K562 (cell line): ENCODE data around the gene IRF1. TPM values are rescaled to one million over a fixed set of nuclear protein-coding genes. Genes with fewer than 3 reads are reported as not detected.
A peak's percentile ranks its signal among the peaks of the same experiment; 100 is the strongest.

Source experiments
- ARID4B ChIP-seq: sonication (generic); formaldehyde crosslinking; IDR thresholded peaks from 2 replicates; pipeline ENCODE4 v1.8.0; 2022; ENCODE audit warnings: mild to moderate bottlenecking, missing genetic modification reagents
- CSDE1 ChIP-seq, 2 experiments: fragments of 450-650 bp; IDR thresholded peaks; 2 replicates each; pipeline ENCODE4 v1.6.1; 2016; ENCODE audit warnings: mild to moderate bottlenecking in 1 of 2
- DACH1 ChIP-seq: fragments of 450-650 bp; IDR thresholded peaks from 2 replicates; pipeline ENCODE4 v1.6.1; 2018; ENCODE audit not compliant: partially characterized antibody
- ELF1 ChIP-seq: fragments of 200-800 bp; sonication (Bioruptor generic); IDR thresholded peaks from 2 replicates; pipeline ENCODE4 v1.6.1; 2016; ENCODE audit warnings: missing genetic modification characterization, missing compliant biosample characterization
- ESRRA ChIP-seq: fragments of 450-650 bp; IDR thresholded peaks from 2 replicates; pipeline ENCODE4 v1.6.1; 2014; ENCODE audit warnings: low read depth, mild to moderate bottlenecking, moderate library complexity, borderline replicate concordance
- GABPB2 ChIP-seq: fragments of 250-450 bp; sonication (Bioruptor Pico); conservative IDR thresholded peaks from 2 replicates; pipeline ENCODE4 v1.5.1; 2021; ENCODE audit warnings: mild to moderate bottlenecking
- HMBOX1 ChIP-seq: sonication (generic); IDR thresholded peaks from 2 replicates; pipeline ENCODE4 v1.6.1; 2016
- MBD2 ChIP-seq: sonication (generic); IDR thresholded peaks from 2 replicates; pipeline ENCODE4 v1.6.1; 2016; ENCODE audit warnings: low read depth, borderline replicate concordance
- MTA2 ChIP-seq: fragments of 450-650 bp; IDR thresholded peaks from 2 replicates; pipeline ENCODE4 v1.6.1; 2016; ENCODE audit warnings: low read depth
- PCBP2 ChIP-seq: fragments of 200-400 bp; formaldehyde crosslinking; IDR thresholded peaks from 2 replicates; pipeline ENCODE4 v1.6.1; 2018; ENCODE audit warnings: low read length, low read depth, mild to moderate bottlenecking, moderate library complexity; ENCODE audit not compliant: poor library complexity, severe bottlenecking
- RBM15 ChIP-seq: fragments of 200-400 bp; formaldehyde crosslinking; IDR thresholded peaks from 2 replicates; pipeline ENCODE4 v1.6.1; 2018; ENCODE audit warnings: mild to moderate bottlenecking, low read length, moderate library complexity; ENCODE audit not compliant: insufficient read depth
- RBM25 ChIP-seq: fragments of 200-400 bp; formaldehyde crosslinking; IDR thresholded peaks from 2 replicates; pipeline ENCODE4 v1.6.1; 2018; ENCODE audit warnings: low read length, low read depth, moderate library complexity; ENCODE audit not compliant: severe bottlenecking
- SAP30 ChIP-seq: fragments of 200-600 bp; sonication (generic); IDR thresholded peaks from 2 replicates; pipeline ENCODE4 v1.6.1; 2012; ENCODE audit warnings: borderline replicate concordance, low read depth, mild to moderate bottlenecking, moderate library complexity, low read length, control low read depth, inconsistent platforms; ENCODE audit not compliant: insufficient read depth, poor library complexity, severe bottlenecking
- SREBF1 ChIP-seq: fragments of 150-350 bp; IDR thresholded peaks from 2 replicates; pipeline ENCODE4 v1.6.1; 2014; ENCODE audit warnings: antibody characterized with exemption, low read depth, low read length, borderline replicate concordance
- TFAM ChIP-seq: fragments of 250-450 bp; sonication (Bioruptor Pico); conservative IDR thresholded peaks from 2 replicates; pipeline ENCODE4 v1.5.0; 2021; ENCODE audit warnings: mild to moderate bottlenecking, moderate library complexity
- TRIM24 ChIP-seq, 2 experiments: fragments of 450-650 bp; IDR thresholded peaks; 2 replicates each; pipeline ENCODE4 v1.6.1; 2016
- YY1 ChIP-seq, 3 experiments: IDR thresholded peaks; 2 replicates each; pipeline ENCODE4 v1.6.1; 2011; ENCODE audit warnings: low read length in 2 of 3, mild to moderate bottlenecking in 2 of 3, moderate library complexity in 2 of 3, borderline replicate concordance in 1 of 3, control low read depth in 1 of 3, low read depth in 1 of 3; ENCODE audit not compliant: insufficient read depth in 3 of 3, insufficient replicate concordance in 2 of 3, control insufficient read depth in 1 of 3, insufficient read length in 1 of 3; ENCODE audit errors: extremely low read depth in 1 of 3
- ZBTB7A ChIP-seq: IDR thresholded peaks from 2 replicates; pipeline ENCODE4 v1.6.1; 2011; ENCODE audit warnings: low read depth, mild to moderate bottlenecking, low read length, moderate library complexity, borderline replicate concordance; ENCODE audit not compliant: control insufficient read depth
- ZNF133 ChIP-seq: fragments of 250-450 bp; sonication (Bioruptor Pico); IDR thresholded peaks from 2 replicates; pipeline ENCODE4 v1.4.0; 2020; ENCODE audit warnings: mild to moderate bottlenecking
- ZNF140 ChIP-seq: fragments of 250-450 bp; sonication (Bioruptor Pico); IDR thresholded peaks from 2 replicates; pipeline ENCODE4 v1.8.0; 2021; ENCODE audit warnings: moderate library complexity, mild to moderate bottlenecking, inconsistent platforms
- ZNF282 ChIP-seq: sonication (generic); formaldehyde crosslinking; IDR thresholded peaks from 2 replicates; pipeline ENCODE4 v1.8.1; 2023; ENCODE audit warnings: missing genetic modification reagents
- ZNF408 ChIP-seq: fragments of 250-450 bp; sonication (Bioruptor Pico); IDR thresholded peaks from 2 replicates; pipeline ENCODE4 v1.4.0; 2020; ENCODE audit warnings: low read depth, mild to moderate bottlenecking, moderate library complexity
- ZNF551 ChIP-seq: fragments of 250-450 bp; sonication (Bioruptor Pico); IDR thresholded peaks from 2 replicates; pipeline ENCODE4 v1.5.0; 2021; ENCODE audit warnings: mild to moderate bottlenecking, moderate library complexity
- ZNF77 ChIP-seq: fragments of 250-450 bp; sonication (Bioruptor Pico); IDR thresholded peaks from 2 replicates; pipeline ENCODE4 v1.5.0; 2020
- ZNF785 ChIP-seq: fragments of 250-450 bp; sonication (Bioruptor Pico); IDR thresholded peaks from 2 replicates; pipeline ENCODE4 v1.4.0; 2020; ENCODE audit warnings: mild to moderate bottlenecking
- polyA plus RNA-seq, 8 experiments: library from polyadenylated mRNA; depleted of rRNA in 4 of 8; stranded (reverse) in 5 of 8; unstranded in 3 of 8; fragments of >200 nt; fragmentation: Nextera tagmentation in 2 of 8; fragmentation: Illumina TruSeq in 1 of 8; extraction: Ambion mirVana in 2 of 8; extraction: Trizol in 1 of 8; gene quantifications; 2 replicates each; pipeline versions ENCODE4 v1.2.1 to v1.2.3, GENCODE V29; 2011 to 2014; ENCODE audit warnings: inconsistent platforms in 1 of 8, missing spikeins in 1 of 8
- total RNA-seq, 7 experiments: library from RNA; depleted of rRNA in 6 of 7; stranded (reverse); fragments of >200 nt in 6 of 7; fragmentation: Illumina TruSeq in 2 of 7; extraction: Trizol in 2 of 7; gene quantifications; 2 replicates each; pipeline versions ENCODE4 v1.2.1 to v1.2.3, GENCODE V29; 2011 to 2021; ENCODE audit warnings: low replicate concordance in 1 of 7

IRF1 gene
- total and polyA plus RNA-seq, 9 of the 15 experiments (the other 6 are each of a cell fraction or from before 2014, with no cell fraction given) = 1.1 to 12.3 (median 5.9) TPM

- TF ChIP-seq ZBTB7A = peak; percentile 49; the same call in 1 of the 2 replicates
- no peak for TF ChIP-seq ZNF551 (CRISPR knock-in tag)
- no peak for TF ChIP-seq TRIM24 (IDR thresholded peaks at IDR 0.05)
- no peak for TF ChIP-seq CSDE1 (IDR thresholded peaks at IDR 0.05)
- no peak for TF ChIP-seq ZNF785 (CRISPR knock-in tag)
- TF ChIP-seq TFAM (CRISPR knock-in tag) = no peak
- TF ChIP-seq DACH1 = no peak
- no peak for TF ChIP-seq RBM15
- no peak for TF ChIP-seq ZNF77 (CRISPR knock-in tag)
- TF ChIP-seq SAP30 = no peak
- no peak for TF ChIP-seq PCBP2
- no peak for TF ChIP-seq ZNF140
- TF ChIP-seq MBD2 = no peak; the same call in 1 of the 2 replicates
- no peak for TF ChIP-seq ZNF408 (CRISPR knock-in tag)
- no peak for TF ChIP-seq SREBF1
- no peak for TF ChIP-seq RBM25
- no peak for TF ChIP-seq HMBOX1
- TF ChIP-seq YY1 (IDR thresholded peaks at IDR 0.05; ENCODE audit: borderline replicate concordance in 1 of 3, control insufficient read depth in 1 of 3, extremely low read depth in 1 of 3, insufficient read depth in 3 of 3, insufficient read length in 1 of 3, insufficient replicate concordance in 2 of 3, low read depth in 1 of 3, low read length in 2 of 3) = no peak
- TF ChIP-seq ZNF282 (CRISPR knock-in tag) = no peak
- TF ChIP-seq GABPB2 = no peak
- no peak for TF ChIP-seq ELF1 (tag)
- TF ChIP-seq ESRRA = no peak
- no peak for TF ChIP-seq ZNF133 (CRISPR knock-in tag)
- TF ChIP-seq MTA2 = no peak
- no peak for TF ChIP-seq ARID4B (CRISPR knock-in tag)
Observed at GRCh38 chr5:132437604-132438266, 52.8 kb downstream of the IRF1 start (continued).
